NCI-H2196 (cell line): ENCODE results near the gene TBC1D24.
"Not testable (repeated sequence)": the region's sequence is repeated elsewhere in the genome, so short reads cannot be mapped to it uniquely, and the experiment has no call there.

Experiments
- DNase-seq: peaks from one replicate; lab custom pipeline; 2025; ENCODE audit not compliant: unreplicated experiment; lab: John Stamatoyannopoulos, UW

Gene TBC1D24

GRCh38 chr16:2468725-2469398 is 6.1 kb upstream of the TBC1D24 start:
- DNase-seq, result peak; percentile 81

- DNase-seq, result no peak
Measured at GRCh38 chr16:2469399-2470233, 5.3 kb upstream of the TBC1D24 start.

DNA sequence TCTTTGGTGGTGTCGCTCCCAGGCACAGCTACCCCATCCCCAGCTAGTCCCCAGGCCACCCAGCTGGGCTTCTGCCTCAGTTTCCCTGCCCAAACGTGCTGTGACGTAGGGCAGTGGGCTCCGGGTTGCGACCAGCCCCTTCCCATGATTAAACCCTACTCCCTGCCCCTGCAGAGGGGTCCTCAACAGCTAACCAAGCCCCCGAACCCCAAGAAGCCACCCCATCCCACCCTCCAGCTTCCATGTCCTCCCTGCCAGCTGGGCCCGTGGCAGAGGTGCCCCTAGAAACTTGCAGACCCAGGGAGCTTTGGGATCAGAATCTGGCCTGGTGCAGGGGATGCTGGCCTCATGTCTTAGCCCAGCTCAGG is 4.7 kb upstream of the TBC1D24 start:
- no peak for DNase-seq

- peak; percentile 33 for DNase-seq
Measured at GRCh38 chr16:2470603-2471015, 4.3 kb upstream of the TBC1D24 start.

DNA sequence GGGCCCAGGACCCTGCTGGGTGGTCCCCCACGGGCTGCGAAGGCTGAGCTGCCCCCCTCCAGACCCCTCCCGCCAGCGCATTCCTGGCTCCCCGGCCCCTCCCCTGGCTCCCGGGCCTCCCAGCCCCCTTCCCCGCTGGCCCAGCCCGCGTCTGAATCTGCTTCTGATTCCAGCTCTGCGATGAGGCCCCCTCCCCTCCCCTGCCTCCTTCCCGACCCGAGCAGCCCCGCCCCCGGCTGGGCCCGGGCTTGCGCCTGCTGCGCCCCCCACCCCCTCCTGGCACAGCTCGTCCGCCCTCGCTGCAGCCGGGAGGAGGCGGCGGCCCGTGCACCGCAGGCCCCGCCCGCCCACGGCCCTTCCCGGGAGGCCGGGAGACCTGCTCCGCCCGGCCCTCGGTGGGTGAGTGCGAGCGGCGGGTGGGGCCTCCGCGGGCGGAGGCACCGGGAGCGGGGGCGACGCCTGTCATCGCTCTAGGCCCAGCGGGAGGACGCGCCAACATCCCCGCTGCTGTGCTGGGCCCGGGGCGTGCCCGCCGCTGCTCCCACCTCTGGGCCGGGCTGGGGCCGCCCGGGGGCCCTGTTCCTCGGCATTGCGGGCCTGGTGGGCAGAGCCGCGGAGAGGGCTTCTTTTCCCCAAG is 3.8 kb upstream of the TBC1D24 start, which contains the start of gene NTN3:
TSS of gene NTN3 (plus strand) at position 282 of the 637 bp plus-strand sequence. CDS start 405 bp downstream, outside the sequence.
- no peak for DNase-seq

GRCh38 chr16:2471653-2472487 is 3.1 kb upstream of the TBC1D24 start:
- DNase-seq, result no peak

DNA sequence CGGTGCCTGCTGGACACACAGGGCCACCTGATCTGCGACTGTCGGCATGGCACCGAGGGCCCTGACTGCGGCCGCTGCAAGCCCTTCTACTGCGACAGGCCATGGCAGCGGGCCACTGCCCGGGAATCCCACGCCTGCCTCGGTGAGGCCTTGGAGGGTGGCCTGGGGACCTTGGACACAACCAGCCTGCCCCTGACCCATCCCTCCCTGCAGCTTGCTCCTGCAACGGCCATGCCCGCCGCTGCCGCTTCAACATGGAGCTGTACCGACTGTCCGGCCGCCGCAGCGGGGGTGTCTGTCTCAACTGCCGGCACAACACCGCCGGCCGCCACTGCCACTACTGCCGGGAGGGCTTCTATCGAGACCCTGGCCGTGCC is 2.5 kb upstream of the TBC1D24 start:
- no peak for DNase-seq

- DNase-seq, result no peak
Measured at GRCh38 chr16:2472885-2473445, 2.0 kb upstream of the TBC1D24 start.

- peak; percentile 34 for DNase-seq
Measured at GRCh38 chr16:2473446-2473926, 1.4 kb upstream of the TBC1D24 start.

GRCh38 chr16:2473999-2474876 is 689 bp upstream of the TBC1D24 start:
- DNase-seq, result peak; percentile 51

DNA sequence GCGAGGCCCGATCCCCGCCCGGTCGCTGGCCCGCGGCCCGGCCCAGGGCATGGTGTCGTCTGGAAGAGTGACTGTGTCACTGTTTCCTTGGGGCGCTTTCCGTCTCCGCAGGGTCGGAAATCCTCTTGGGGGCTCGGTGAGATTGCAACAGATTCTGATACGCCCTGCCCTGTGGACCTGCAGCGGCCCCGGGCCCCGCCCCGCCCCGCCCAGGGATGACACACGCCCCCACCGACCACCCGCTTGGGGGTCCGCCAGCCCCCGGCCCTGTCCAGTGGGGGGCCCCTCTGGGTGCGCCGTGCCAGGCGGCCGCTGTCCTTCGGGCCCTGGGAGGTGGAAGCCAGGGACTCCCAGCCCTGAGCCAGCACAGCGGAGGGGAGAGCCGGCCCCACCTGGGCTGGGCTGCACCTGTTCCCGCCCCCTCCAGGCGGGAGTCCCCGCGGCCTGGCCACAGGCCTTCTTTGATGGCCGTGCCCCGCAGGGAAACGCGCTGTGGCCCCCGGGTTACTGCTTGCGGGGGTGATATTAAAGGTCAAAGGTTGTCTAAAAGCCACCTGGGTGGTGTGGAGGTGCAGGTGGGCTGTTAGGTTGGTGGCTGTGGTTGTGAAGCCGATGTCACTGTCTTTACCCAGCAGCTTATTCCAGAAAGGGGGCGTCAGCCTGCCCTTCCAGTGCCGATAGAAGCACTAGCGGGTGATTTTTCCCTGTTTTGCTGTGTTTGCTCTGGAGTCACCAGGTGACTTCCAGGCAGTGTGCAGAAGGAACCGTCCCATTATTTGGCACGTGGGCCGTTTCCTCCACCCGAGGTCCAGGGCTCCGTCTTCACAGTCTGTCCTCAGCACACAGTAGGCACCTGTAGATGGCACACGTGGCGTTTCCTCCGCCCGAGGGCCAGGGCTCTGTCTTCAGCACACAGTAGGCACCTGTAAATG is 752 bp downstream of the TBC1D24 start:
- peak; percentile 21 for DNase-seq

DNA sequence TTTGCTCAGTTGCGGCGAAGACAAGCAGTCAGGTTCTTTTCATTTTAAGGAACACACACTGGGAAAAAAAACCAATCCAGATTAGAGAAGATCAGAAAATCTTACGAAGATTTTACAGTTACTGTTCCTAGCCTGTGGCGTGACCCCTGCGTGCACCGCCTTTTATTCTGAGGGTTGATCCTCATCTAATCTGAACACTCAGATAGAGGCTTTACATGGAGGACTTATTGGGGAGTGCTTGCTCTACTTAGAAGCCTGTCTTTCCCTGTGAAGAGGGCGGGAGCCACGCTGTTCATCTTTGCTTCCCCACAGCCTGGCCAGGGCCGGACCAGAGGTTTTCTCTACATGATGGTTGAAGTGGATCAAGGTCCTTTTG is 1.4 kb downstream of the TBC1D24 start:
- no peak for DNase-seq

DNA sequence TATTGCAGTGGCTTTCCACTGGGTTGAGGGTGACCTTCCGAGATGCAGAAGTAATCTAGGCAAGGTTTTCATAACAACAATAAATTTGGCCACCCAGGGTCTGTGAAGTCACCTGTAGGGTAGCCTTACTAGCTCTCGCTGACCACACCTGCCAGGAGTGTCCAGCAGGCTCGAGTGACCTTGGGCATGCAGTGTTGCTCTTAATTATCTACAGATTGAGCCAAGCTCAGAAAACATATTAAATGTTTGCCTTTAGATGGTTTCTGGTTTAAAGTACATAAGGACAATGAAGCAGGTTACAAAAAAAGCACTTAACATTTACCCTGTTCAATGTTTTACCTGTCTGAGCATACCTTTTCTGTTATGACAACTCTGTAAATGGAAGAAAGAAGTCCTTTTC is 1.8 kb downstream of the TBC1D24 start:
- DNase-seq, result no peak

DNA sequence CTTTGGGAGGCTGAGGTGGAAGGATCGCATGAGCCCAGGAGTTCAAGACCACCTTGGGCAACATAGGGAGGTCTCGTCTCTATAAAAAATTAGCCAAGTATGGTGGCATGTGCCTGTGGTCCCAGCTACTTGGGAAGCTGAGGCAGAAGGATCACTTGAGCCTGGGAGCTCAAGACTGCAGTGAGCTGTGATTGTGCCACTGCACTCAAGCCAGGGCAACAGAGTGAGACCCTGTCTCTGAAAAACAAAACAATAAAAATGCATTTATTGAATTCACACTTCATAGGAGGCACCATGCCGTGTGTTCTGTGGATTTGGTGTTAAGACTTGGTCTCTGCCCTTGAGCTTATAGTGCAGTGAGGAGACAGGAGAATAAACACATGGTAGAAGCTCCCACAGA is 2.4 kb downstream of the TBC1D24 start:
- no peak for DNase-seq

DNA sequence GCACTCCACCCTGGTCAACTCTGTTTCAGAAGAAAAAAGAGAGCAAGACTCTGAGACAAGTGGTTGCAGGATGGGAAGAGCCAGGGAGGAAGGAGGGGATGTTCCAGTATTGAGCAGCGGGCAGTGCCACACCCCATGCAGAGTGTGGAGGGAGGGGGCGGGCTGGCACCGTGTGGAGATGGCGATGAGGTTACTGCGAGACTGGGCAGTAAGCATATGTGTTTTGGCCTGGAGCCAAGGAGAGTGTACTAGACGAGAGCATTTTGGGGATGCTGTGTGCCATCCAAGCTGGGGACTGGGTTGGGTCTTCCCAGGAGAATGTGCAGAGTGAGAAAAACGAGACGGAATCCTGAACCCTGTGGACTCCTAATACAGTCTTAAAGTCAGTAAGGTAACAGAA is 3.4 kb downstream of the TBC1D24 start:
- no peak for DNase-seq

GRCh38 chr16:2479996-2480395 is 5.1 kb downstream of the TBC1D24 start:
- DNase-seq, result not testable (repeated sequence)

GRCh38 chr16:2480948-2481347 is 6.0 kb downstream of the TBC1D24 start:
- DNase-seq, result peak; percentile 21

- no peak for DNase-seq
Measured at GRCh38 chr16:2481676-2482075, 6.7 kb downstream of the TBC1D24 start.

GRCh38 chr16:2482249-2482648 is 7.3 kb downstream of the TBC1D24 start:
- DNase-seq, result no peak
